ENCODE results near the gene CNPY2.
"Not testable (repeated sequence)": the region's sequence is repeated elsewhere in the genome, so short reads cannot be mapped to it uniquely, and the experiment has no call there.

Gene CNPY2

GRCh38 chr12:56266693-56267442 lies 48.9 kb downstream of the CNPY2 start, which contains the start of gene COQ10A:
COQ10A (plus strand) TSS chr12:56266942; CDS start chr12:56267119, 177 bp downstream.
- peak within 1 kb of the TSS; percentile 56 for H3K4me3 ChIP-seq (replicated peaks; ENCODE audit: low read depth, low read length)
- TF ChIP-seq, protein P1, sequence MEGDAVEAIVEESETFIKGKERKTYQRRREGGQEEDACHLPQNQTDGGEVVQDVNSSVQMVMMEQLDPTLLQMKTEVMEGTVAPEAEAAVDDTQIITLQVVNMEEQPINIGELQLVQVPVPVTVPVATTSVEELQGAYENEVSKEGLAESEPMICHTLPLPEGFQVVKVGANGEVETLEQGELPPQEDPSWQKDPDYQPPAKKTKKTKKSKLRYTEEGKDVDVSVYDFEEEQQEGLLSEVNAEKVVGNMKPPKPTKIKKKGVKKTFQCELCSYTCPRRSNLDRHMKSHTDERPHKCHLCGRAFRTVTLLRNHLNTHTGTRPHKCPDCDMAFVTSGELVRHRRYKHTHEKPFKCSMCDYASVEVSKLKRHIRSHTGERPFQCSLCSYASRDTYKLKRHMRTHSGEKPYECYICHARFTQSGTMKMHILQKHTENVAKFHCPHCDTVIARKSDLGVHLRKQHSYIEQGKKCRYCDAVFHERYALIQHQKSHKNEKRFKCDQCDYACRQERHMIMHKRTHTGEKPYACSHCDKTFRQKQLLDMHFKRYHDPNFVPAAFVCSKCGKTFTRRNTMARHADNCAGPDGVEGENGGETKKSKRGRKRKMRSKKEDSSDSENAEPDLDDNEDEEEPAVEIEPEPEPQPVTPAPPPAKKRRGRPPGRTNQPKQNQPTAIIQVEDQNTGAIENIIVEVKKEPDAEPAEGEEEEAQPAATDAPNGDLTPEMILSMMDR (IDR thresholded peaks at IDR 0.05; ENCODE audit: low read depth, low read length, missing control alignments) = peak; percentile 66
- DNase-seq (ENCODE audit: extremely low read depth, low read depth) = peak; percentile 59

GRCh38 chr12:56266068-56266692 lies 49.6 kb downstream of the CNPY2 start:
- DNase-seq (ENCODE audit: extremely low read depth, low read depth) = not testable (repeated sequence)
- peak overlapping the region; percentile 56 for H3K4me3 ChIP-seq (replicated peaks; ENCODE audit: low read depth, low read length)

DNA sequence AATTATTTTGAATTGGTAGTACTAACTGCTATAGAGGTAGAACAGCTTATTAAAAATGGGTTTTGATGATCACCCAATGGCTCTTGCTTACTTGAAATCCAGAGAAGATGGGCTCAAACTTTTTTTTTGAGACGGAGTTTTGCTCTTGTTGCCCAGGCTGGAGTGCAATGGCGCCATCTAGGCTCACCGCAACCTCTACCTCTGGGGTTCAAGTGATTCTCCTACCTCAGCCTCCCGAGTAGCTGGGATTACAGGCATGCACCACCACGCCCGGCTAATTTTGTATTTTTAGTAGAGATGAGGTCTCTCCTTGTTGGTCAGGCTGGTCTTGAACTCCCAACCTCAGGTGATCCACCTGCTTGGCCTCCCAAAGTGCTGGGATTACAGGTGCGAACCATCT lies 52.8 kb downstream of the CNPY2 start:
- not testable (repeated sequence) for DNase-seq (ENCODE audit: extremely low read depth, low read depth); H3K4me3 ChIP-seq (replicated peaks; ENCODE audit: low read depth, low read length)
- TF ChIP-seq, protein P1 (IDR thresholded peaks at IDR 0.05; ENCODE audit: low read depth, low read length, missing control alignments) = peak; percentile 3

DNA sequence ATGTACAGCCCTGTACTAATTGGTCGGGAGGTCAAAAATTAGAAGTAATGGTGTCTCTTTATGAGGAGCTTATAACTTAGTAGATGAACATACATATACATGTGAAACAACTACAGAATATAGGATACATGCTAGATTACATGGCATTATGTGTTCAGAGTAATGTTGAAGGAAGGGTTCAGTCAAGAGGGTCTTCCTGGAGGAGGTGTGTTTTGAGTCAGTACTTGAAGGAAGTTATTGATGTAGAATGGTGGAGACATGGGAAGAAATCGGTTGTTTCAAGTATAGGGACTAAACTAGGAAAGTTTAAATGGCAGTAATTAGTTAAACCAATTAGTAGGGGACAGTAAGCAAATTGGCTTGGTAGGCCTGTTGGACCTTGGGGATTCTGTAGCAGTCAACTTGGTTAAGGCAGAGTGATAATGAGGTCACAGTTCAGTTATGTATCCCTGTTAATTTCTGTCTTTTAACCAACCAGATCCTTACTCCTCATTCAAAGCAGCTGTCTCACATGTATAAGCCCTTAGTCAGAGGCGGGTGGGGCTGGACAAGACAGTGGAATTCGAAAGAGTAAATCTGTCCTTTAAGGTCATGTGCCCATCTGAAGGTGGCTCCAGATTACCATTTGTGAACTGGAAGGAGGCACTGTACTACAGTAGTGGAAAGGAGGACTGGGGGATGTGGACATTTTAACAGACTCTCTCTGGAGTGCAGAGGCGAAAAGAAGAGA lies 54.1 kb downstream of the CNPY2 start:
- no peak overlapping the region for H3K4me3 ChIP-seq (replicated peaks; ENCODE audit: low read depth, low read length)
- TF ChIP-seq, protein P1 (IDR thresholded peaks at IDR 0.05; ENCODE audit: low read depth, low read length, missing control alignments) = no peak
- peak; percentile 66 for DNase-seq (ENCODE audit: extremely low read depth, low read depth)

DNA sequence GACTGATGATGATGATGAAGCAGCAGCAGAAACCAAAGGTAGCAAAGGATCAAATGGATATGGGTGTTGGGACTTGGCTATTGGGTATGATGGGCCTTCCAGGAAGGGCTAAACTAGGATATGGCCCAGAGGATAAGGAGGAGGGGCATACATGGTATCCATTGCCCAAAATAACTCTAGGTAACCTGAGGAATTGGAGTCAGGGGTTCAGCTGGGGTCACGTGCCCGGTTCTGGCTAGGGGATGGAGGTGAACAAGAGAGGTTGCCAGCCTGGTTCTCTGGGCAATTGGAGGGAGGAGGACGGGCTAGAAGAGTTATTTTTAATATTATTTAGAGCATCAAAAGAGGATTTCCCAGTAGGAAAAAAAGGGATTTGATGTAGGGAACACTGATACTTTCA lies 54.9 kb downstream of the CNPY2 start:
- TF ChIP-seq, protein P1 (IDR thresholded peaks at IDR 0.05; ENCODE audit: low read depth, low read length, missing control alignments) = no peak
- no peak overlapping the region for H3K4me3 ChIP-seq (replicated peaks; ENCODE audit: low read depth, low read length)
- no peak for DNase-seq (ENCODE audit: extremely low read depth, low read depth)

DNA sequence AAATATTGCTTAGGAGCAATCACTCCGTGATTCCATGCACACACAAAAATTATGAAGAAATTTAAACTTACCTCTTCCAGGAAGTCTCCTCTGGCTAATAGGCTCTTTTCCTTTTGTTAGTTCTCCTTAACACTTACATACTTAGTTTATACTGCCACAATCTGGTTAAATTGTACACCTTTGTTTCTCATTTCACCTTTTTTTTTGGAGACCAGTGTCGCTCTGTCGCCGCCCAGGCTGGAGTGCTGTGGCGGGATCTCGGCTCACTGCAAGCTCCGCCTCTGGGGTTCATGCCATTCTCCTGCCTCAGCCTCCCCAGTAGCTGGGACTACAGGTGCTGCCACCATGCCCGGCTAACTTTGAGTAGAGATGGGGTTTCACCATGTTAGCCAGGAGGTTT lies 55.4 kb downstream of the CNPY2 start:
- TF ChIP-seq, protein P1 (IDR thresholded peaks at IDR 0.05; ENCODE audit: low read depth, low read length, missing control alignments) = no peak
- DNase-seq (ENCODE audit: extremely low read depth, low read depth) = no peak
- no peak overlapping the region for H3K4me3 ChIP-seq (replicated peaks; ENCODE audit: low read depth, low read length)
